Measurements from ENCODE around the gene PPM1H.

DNA sequence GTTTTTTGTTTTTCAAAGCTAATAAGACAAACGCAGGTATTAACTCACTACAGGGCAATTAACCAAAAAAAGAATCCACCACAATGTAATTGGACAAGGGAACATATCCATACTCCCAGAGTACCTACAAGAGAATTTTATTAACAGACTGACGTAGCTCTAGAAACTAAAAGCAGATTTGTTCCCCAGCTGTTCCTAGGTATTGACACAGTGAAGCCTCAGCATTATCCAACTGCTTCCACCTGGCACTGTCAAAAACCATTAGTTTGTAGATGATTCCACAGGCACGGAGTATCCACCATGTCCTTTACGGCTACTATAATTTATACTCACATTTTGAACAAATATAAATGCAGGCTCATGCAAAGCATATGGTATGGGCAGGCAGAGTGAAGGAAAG, 22.3 kb downstream of the PPM1H start:
- TF ChIP-seq, protein P1, sequence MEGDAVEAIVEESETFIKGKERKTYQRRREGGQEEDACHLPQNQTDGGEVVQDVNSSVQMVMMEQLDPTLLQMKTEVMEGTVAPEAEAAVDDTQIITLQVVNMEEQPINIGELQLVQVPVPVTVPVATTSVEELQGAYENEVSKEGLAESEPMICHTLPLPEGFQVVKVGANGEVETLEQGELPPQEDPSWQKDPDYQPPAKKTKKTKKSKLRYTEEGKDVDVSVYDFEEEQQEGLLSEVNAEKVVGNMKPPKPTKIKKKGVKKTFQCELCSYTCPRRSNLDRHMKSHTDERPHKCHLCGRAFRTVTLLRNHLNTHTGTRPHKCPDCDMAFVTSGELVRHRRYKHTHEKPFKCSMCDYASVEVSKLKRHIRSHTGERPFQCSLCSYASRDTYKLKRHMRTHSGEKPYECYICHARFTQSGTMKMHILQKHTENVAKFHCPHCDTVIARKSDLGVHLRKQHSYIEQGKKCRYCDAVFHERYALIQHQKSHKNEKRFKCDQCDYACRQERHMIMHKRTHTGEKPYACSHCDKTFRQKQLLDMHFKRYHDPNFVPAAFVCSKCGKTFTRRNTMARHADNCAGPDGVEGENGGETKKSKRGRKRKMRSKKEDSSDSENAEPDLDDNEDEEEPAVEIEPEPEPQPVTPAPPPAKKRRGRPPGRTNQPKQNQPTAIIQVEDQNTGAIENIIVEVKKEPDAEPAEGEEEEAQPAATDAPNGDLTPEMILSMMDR (IDR thresholded peaks at IDR 0.05; ENCODE audit: low read depth, low read length) = no peak
- no peak for TF ChIP-seq POLR2A (IDR thresholded peaks at IDR 0.05; ENCODE audit: extremely low read depth, insufficient read length)
